HG03469 (cell line): ENCODE data around the gene PNKD.

Source experiments
- ATAC-seq: cut with Tn5 transposase; IDR thresholded peaks from one replicate; pipeline ENCODE4 v1.9.1; 2021; ENCODE audit warnings: mild to moderate bottlenecking, moderate library complexity, moderate number of reproducible peaks; ENCODE audit not compliant: unreplicated experiment

The PNKD gene

GRCh38 chr2:218334531-218334930 lies 64.2 kb downstream of the PNKD start:
- no peak for ATAC-seq

GRCh38 chr2:218340656-218341055 lies 70.3 kb downstream of the PNKD start:
- no peak for ATAC-seq

- ATAC-seq = no peak
These were observed 71.1 kb downstream of the PNKD start for GRCh38 chr2:218341381-218341780.

- no peak for ATAC-seq
These were observed 72.5 kb downstream of the PNKD start for GRCh38 chr2:218342837-218343236.

GRCh38 chr2:218343591-218343990 lies 73.3 kb downstream of the PNKD start:
- no peak for ATAC-seq

- no peak for ATAC-seq
These were observed 73.9 kb downstream of the PNKD start for GRCh38 chr2:218344090-218344754.

- ATAC-seq = no peak
These were observed 74.6 kb downstream of the PNKD start for GRCh38 chr2:218344755-218345417.

- no peak for ATAC-seq
These were observed 75.3 kb downstream of the PNKD start for GRCh38 chr2:218345491-218346236.

GRCh38 chr2:218347172-218347571 lies 76.9 kb downstream of the PNKD start:
- ATAC-seq = no peak

- no peak for ATAC-seq
These were observed 83.7 kb downstream of the PNKD start for GRCh38 chr2:218354045-218354444.

- no peak for ATAC-seq
These were observed 84.6 kb downstream of the PNKD start for GRCh38 chr2:218354850-218355443.

GRCh38 chr2:218357236-218358177 lies 87.2 kb downstream of the PNKD start:
- ATAC-seq = no peak

GRCh38 chr2:218360453-218360852 lies 90.1 kb downstream of the PNKD start:
- no peak for ATAC-seq

- no peak for ATAC-seq
These were observed 92.3 kb downstream of the PNKD start for GRCh38 chr2:218362606-218363005.

- no peak for ATAC-seq
These were observed 93.4 kb downstream of the PNKD start for GRCh38 chr2:218363736-218364135.

- ATAC-seq = no peak
These were observed 93.9 kb downstream of the PNKD start for GRCh38 chr2:218364196-218364595.

- ATAC-seq = no peak
These were observed 96.5 kb downstream of the PNKD start for GRCh38 chr2:218366621-218367414.

GRCh38 chr2:218367415-218368149 lies 97.3 kb downstream of the PNKD start:
- ATAC-seq = no peak

- no peak for ATAC-seq
These were observed 97.8 kb downstream of the PNKD start for GRCh38 chr2:218368150-218368528.
